HG03354 (cell line): ENCODE results near the gene RHBG.
"Not testable (repeated sequence)": the region's sequence is repeated elsewhere in the genome, so short reads cannot be mapped to it uniquely, and the experiment has no call there.

Experiments
- ATAC-seq: cut with Tn5 transposase; IDR thresholded peaks from one replicate; pipeline ENCODE4 v1.9.1; 2021; ENCODE audit warnings: mild to moderate bottlenecking; ENCODE audit not compliant: unreplicated experiment, poor library complexity, severe bottlenecking

The RHBG gene, protein sequence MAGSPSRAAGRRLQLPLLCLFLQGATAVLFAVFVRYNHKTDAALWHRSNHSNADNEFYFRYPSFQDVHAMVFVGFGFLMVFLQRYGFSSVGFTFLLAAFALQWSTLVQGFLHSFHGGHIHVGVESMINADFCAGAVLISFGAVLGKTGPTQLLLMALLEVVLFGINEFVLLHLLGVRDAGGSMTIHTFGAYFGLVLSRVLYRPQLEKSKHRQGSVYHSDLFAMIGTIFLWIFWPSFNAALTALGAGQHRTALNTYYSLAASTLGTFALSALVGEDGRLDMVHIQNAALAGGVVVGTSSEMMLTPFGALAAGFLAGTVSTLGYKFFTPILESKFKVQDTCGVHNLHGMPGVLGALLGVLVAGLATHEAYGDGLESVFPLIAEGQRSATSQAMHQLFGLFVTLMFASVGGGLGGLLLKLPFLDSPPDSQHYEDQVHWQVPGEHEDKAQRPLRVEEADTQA

DNA sequence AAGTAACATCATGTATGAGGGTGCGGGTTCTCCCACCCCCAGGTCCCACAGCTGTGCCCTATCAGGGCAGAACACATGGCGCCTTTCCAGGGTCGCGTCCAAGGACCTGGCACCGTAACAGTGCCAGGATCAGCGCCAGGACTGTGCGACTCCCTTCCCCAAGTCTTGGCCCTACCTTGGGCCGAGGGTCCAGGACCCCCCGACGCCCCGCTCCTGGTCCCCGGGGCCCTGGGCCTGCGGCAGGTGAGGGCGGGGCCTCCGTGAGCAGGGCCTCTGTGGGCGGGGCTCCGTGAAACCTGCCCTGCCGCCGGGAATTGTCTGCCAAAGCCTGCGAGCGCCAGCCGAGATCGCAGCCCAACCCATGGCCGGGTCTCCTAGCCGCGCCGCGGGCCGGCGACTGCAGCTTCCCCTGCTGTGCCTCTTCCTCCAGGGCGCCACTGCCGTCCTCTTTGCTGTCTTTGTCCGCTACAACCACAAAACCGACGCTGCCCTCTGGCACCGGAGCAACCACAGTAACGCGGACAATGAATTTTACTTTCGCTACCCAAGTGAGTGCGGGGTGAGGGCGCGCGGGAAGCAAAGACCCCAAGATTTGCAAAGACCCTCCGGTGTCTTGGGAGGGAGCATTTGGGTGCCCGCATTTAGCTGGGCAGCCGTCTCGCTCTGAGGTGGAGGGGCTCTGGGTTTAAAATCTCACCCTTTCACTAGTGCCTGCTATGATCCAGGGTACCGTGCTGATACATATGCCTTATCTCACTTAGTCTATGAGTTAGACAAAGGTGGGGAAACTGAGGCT lies at the start of gene RHBG:
TSS of gene RHBG (plus strand) at position 323 of the 796 bp plus-strand sequence. CDS start at position 362, 39 bp downstream.
- ATAC-seq: no peak

DNA sequence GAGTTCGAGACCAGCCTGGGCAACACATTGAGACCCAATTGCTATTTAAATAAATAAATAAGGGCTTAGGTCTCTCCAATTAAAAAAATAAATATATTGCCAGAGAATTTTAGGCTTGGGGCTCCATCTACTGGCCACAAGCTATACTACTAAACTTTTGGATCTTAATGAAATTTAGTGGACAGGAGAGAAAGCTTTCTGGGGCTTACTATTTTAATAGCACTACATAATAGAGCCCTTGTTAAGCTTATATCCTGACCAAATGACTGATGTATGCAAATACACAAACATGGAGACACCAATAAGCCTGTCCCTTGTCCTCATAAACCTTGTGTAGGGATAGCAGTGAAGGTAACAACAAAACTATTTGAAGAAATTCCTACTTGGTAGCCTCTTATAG lies 49.3 kb upstream of the RHBG start:
- ATAC-seq: no peak

DNA sequence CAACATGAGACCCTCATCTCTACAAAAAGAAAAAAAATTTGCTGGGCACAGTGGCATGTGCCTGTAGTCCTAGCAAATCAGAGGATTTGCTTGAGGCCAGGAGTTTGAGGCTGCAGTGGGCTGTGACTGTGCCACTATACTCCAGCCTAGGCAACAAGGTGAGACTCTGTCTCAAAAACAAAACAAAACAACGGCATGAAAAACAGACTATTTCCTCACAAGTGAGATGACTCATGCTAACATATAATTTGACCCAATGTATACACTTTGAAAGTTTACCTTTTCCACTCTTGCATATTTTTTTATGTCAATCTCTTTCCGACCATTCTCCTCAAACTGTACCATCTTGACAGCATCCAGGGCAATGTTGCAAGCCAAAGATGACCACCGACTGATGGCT lies 48.5 kb upstream of the RHBG start:
- no peak for ATAC-seq

DNA sequence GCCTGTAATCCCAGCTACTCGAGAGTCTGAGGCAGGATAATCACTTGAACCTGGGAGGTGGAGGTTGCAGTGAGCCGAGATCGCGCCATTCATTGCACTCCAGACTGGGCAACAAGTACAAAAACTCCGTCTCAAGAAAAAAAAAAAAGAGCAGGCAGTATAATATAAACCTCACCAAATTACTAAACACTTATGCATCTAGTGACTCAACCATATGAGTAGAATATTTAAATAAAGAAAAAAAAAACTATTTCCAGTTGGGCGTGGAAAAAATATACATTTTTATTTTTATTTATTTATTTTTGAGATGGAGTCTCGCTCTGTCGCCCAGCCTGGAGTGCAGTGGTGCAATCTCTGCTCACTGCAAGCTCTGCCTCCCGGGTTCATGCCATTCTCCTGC lies 45.8 kb upstream of the RHBG start:
- not testable (repeated sequence) for ATAC-seq

DNA sequence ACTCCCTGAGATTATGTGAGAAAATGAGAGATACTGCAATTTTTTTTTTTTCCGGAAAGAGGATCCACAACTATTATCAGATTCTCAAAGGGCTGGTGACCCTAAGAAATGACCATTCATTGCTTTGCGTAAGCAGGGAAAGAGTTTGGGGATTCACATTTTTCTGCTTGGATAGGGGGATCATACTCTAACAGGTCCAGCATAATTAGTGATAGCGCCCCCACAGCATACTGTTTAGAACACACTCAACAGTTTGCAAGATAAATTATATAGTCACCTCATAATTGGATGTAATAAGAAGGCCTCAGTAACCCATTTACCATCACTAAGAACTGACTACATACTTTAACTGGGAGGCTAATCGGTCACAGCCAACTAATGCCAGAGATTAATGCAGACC lies 32.8 kb upstream of the RHBG start:
- ATAC-seq: no peak

DNA sequence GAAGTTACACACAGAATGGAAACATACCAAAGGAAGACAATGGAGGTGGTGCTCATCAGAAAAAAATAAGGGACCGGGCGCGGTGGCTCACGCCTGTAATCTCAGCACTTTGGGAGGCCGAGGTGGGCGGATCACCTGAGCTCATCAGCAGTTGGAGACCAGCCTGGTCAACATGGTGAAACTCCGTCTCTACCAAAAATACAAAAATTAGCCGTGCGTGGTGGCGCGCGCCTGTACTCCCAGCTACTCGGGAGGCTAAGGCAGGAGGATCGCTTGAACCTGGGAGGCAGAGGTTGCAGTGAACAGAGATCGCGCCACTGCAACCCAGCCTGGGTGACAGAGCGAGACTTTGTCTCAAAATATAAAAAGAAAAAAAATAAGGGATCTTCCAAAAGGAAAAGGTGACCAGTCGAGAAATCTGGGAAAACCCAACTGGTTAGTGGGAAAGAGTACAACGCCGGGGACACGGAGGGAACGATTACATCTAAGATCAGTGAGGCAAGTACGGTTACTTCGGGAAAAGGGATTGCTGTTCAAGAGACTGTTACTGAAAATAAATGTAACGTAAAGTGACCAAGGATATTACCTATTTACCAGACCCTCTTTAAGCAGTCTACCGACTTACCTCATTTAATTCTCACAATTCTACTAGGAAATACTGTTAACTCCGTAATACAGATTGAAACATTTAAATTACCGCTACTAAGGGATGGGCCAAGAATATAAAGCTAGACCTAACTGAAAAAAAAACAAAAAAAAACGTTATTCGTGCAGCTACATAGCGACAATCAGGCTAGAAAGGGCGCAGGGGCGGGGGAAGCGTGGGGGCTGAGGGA lies 31.7 kb upstream of the RHBG start:
- no peak for ATAC-seq

DNA sequence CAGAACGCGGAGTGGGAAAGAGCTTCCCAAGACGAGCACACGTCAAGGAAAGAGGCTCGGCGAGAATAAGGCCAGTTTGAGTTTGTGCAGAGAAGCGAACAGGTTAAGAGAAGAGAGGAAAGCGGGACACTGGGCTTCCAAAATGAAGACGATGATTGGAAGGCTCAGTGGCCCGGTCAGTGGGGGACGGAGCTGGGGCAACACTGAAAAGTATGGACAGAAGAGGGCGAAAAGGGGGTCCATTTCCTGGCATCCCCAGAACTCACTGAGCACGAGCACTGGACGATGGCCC lies 31.2 kb upstream of the RHBG start:
- ATAC-seq: peak; percentile 27

DNA sequence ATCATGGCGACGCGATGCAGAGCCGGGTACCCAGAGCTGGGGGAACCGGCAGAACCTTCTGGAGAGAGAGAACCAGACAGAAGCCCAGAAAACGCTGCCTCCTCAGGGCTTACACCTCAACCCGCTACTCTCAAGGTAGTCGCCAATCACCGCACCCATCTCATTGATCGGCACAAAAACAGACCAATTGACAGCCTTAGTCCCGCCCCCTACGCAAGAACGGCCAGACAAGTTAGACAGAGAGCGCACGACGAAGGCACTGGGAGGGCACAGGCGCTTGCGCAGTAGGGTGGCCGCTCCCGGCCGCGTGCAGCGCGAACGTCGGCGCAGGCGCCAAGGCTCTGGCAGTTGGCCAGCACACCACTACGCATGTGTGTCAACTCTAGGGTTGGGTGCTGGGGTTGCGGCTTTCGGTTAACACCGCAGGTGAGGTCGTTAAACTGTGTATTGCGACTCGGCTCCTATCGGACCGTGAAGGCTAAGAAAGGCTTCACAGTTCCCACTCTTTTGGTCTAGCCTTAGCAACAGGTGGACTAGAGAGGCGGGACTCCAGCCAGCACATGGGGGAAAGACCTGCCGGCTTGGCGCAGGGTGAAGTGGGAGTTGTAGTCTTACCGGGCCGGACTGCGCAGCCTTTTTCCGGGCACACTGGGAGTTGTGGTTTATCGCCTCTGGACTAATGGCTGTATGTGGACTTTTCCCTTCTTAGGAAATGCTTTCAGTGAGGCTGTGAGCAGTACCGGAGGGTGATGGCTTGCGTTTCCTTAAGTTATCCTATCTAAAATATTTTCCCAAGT lies 30.6 kb upstream of the RHBG start, which contains the start of the genes CCT3 and TSACC:
TSS of gene CCT3 (minus strand) at position 113 of the 797 bp plus-strand sequence. CDS start at position 5, 108 bp downstream.
TSS of gene TSACC (plus strand) at position 347 of the 797 bp plus-strand sequence. CDS start 1,232 bp downstream, outside the sequence.
- ATAC-seq: peak; percentile 93

DNA sequence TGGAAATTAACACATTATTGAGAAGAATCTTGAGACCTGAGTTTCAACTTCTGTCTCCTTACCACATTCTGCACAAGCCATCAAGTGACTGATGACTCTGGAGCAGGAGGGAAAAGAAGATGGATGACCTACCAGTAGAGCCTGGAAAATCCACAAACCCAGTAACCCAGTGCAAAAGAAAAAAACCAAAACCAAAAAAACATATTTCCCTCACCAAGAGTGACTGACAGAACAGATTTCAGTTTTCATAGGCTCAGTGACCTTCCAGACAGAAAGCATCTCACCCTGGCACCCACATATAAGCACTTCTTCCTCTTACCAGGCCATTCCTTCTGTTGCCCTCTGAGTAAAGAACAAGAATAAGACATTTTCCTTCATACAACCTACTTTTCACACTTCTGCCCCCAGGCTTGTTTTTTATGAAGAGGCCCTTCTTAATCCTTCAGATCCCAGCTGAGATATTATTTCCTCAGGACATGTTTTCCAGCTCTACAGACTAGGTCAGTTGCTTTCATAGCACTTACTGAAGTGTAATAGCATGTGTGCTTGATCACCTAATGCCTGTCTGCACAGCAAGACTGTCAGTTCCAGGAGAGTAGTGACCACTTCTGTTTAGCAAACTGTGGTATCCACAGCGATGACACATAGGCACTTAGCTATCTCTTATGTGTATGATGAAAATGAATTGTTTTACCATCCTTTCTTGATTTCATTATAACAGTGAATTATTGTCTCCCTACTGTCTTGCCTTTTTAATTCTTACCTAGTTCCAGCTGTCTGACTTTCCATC lies 26.6 kb upstream of the RHBG start:
- ATAC-seq: no peak

DNA sequence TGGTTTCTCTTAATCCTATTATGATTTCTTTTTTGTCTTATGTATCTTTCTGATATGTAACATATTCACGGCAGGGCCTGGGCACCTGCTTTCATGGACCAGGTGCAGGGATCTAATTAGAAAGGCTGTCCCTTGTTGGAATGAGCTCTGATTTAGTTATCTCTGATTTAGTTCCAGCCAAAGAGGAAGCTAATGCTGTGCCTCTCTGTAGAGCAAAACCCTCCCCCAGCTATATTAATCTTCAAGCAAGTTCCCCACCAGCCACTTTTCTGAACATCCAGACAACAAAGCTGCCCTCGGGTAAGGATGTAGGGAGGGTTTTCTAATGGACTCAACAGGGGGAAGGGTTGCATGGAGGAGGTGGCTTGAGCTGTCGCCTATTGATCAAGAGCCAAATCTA lies 24.6 kb upstream of the RHBG start:
- no peak for ATAC-seq

DNA sequence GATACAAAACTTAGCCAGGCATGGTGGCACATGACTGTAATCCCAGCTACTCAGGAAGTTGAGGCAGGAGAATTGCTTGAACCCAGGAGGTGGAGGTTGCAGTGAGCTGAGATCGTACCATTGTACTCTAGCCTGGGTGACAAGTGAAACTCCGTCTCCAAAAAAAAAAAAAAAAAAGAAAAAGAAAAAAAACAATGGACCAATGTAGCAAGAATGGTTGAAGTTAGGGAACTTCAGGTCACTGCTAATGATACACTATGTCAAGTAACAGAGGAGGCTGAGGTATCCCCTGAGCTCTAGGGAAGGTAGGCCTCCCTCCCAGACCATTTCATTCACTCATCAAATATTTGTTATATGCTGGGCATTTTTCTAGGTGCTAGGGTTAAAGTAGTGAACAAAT lies 23.0 kb upstream of the RHBG start:
- ATAC-seq: not testable (repeated sequence)

DNA sequence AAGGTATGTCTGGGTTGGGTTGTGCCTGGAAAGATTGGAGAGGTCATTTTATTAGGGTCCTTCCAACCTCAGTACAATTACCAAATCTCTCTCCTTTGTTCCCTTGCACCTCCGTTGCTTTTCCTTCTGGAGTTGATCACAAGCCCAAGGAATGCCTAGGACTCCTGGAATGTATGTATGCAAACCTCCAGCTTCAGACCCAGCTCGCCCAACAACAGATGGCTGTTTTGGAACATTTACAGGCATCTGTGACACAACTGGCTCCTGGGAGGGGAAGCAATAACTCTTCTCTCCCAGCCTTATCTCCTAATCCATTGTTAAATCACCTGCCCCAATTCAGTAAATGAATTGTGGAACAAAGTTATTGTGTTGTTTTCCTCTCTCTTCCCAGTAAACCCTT lies 22.4 kb upstream of the RHBG start:
- ATAC-seq: no peak

DNA sequence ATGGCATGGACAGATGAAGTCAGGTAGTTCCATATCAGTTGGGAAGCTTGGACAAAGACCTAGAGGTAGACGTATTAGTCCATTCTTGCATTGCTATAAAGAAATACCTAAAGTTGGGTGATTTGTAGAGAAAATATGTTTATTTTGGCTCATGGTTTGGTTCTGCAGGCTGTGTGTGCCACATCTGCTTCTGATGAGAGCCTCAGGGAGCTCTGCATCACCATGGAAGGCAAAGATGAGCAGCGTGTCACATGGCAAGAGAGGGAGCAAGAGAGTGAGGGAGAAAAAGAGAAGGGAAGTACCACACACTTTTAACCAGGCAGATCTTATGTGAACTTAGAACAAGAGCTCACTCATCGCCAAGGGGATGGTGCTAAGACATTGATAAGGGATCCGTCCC lies 21.7 kb upstream of the RHBG start:
- no peak for ATAC-seq

DNA sequence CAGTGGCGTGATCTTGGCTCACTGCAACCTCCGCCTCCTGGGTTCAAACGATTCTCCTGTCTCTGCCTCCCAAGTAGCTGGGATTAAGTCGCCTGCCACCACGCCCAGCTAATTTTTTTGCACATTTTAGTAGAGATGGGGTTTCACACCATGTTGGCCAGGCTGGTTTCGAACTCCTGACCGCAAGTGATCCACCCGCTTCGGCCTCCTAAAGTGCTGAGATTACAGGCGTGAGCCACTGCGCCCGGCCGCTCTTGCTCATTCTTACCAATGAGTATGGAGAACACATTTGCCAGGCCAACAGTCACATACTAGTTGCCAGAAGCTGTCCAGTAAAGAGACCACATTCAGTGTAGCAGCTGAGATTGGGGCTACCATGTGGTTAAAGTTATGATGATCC lies 16.5 kb upstream of the RHBG start:
- not testable (repeated sequence) for ATAC-seq

DNA sequence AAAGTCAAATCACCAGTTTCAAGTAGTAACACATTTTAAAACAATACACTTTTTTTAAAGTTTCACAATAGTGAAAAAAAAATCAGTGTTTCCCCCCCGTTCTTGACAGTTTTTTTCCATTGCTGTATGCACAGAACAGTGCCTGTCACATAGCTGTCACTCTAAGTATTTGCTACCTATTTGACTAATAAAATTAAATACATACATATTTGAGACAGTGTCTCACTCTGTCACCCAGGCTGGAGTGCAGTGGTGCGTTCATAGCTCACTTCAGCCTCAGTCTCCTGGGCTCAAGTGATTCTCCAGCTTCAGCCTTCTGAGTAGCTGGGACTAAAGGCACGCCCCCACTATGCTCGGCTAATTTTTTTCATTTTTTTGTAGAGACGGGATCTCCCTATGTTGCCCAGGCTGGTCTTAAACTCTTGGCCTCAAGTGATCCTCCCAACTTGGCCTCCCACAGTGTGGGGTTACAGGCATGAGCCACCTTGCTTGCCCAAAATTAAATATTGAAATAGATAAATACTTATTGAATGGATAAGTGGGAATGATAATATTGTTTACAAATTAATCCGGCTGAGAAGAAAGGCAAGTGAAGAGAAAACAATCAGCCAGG lies 12.6 kb upstream of the RHBG start:
- ATAC-seq: no peak

DNA sequence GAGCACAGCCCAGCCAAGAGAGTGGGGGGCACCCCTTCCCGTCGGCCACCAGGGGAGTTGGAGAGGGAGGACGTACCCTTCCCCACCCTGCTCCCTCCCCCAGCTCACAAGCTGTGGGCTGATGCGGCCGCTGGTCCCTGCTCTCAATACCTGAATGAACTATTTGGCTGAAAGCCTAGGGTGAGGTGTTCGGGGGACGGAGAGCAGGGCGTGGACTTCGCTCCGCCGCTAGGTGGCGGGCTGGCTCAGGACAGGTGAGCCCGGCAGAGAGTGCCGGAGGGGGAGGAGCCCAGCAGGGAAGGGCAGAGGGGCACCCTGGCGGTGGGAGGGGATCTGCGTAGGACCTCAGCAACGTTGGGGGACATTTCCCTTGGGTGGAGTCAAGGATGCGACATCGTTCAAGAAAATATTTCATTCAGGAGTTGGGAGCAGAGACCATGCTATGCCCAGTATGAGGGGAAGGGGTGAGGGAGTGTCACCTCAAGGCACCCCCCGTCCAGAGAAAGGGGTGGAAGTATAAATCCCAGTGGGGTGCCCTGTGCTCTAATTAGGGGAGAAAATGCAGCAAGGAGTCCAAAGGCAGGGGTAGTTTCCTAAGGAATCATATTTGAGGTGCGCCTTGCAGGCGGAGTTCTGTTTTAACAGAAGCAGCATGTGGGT lies 12.0 kb upstream of the RHBG start:
- ATAC-seq: peak; percentile 52

DNA sequence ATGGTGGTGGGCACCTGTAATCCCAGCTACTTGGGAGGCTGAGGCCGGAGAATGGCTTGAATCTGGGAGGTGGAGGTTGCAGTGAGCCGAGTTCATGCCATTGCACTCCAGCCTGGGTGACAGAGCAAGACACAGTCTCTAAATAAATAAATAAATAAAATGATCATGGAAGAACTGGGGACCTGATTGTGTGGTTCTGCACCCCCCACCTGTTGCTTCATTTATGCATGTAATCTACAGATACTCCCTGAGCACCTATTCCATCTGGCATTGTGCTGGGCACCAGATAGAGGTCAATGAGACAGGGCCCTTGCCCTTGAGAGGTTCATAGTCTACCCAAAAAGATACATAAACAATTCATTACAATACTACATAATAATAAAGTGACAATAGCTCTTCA lies 11.0 kb upstream of the RHBG start:
- no peak for ATAC-seq

DNA sequence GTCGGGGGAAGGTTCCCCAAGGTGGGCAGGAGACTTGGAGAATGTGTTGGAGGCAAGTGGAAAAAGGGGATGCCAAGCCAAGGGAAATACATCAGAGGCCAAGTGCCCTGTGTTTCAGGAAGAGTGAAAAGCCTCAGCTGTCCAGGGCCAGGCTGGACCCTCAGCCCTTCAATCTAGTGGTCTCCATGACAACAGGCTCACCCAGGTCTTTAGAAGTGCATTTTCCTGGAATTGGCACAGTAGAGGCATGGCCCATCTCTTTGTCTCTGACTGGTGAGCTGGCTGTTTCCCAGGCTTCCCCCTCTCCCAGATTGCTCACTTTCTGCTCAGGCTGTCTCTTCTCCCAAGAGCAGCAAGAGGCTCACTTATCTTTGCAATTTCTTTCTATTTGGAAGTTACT lies 10.4 kb upstream of the RHBG start:
- ATAC-seq: no peak
